ENCODE measurements around the gene RASSF3. TPM values are rescaled to one million over a fixed set of nuclear protein-coding genes. Genes with fewer than 3 reads are reported as not detected.

Gene RASSF3
- total RNA-seq, 1 donor from 2014 or later, result 43.1 TPM

DNA sequence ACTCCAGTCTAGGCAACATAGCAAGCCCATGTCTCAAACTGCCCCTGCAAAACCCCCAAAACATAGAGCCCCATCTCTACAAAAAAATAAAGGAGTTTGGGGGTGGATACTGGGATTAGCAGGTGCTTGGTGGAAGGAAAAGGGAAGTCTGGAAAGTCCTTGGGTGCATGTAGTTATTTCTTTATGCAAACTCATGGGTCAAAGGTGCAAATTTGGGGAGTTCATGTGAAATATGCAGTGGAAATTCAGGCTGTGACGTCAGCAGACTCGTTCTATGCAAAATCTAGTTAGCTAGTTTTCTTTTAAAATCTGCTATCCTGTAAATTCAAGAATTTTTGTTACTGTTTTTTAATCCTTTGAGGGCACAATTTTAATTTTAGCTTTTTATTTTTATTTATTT is 97.6 kb downstream of the RASSF3 start:
- Mint-ChIP-seq H3K4me1 (no peaks in the 10 kb centered on the region), H3K27me3 (no peaks in the 10 kb centered on the region), H3K4me3 (no peak overlapping the region), H3K27ac (no peak overlapping the region), H3K9me3 (no peaks in the 10 kb centered on the region), H3K36me3 (ENCODE audit: low read depth) (peaks cover 10% of the 10 kb centered on the region)
- intact Hi-C loops (cut with micrococcal nuclease), result no loop called here
- DNase-seq, result no peak

GRCh38 chr12:64709429-64709828 is 99.1 kb downstream of the RASSF3 start:
- intact Hi-C loops (cut with micrococcal nuclease), result no loop called here
- H3K36me3 Mint-ChIP-seq (ENCODE audit: low read depth), result peaks cover 20% of the 10 kb centered on the region
- DNase-seq, result no peak
- H3K4me3 Mint-ChIP-seq, result no peak overlapping the region
- no peaks in the 10 kb centered on the region for H3K9me3 Mint-ChIP-seq
- no peaks in the 10 kb centered on the region for H3K27me3 Mint-ChIP-seq
- H3K4me1 Mint-ChIP-seq, result peaks cover 9% of the 10 kb centered on the region
- no peak overlapping the region for H3K27ac Mint-ChIP-seq

DNA sequence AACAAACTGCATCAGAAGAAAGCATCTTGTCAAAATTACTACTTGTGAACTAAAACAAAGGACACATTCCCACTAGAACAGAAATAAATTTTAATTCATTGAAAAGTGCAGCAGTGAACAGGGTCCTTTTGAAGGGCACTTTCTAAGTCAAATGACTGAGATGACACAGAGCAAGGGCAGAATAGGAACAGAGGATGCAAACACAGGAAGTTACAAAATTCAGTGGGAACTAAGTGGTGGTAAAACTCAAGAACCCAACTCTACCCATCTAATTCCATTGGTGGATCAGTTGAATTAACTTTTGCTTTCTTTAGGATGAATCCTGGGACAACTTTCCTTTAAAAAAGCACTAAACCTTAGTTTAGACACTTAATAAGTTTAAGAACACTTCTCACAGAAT is 103.1 kb downstream of the RASSF3 start:
- Mint-ChIP-seq H3K36me3 (ENCODE audit: low read depth) (peaks cover 34% of the 10 kb centered on the region), H3K27ac (peak overlapping the region; percentile 17), H3K9me3 (no peaks in the 10 kb centered on the region), H3K4me3 (no peak overlapping the region), H3K27me3 (no peaks in the 10 kb centered on the region), H3K4me1 (peaks cover 15% of the 10 kb centered on the region)
- DNase-seq, result no peak
- intact Hi-C loops (cut with micrococcal nuclease), result no loop called here

DNA sequence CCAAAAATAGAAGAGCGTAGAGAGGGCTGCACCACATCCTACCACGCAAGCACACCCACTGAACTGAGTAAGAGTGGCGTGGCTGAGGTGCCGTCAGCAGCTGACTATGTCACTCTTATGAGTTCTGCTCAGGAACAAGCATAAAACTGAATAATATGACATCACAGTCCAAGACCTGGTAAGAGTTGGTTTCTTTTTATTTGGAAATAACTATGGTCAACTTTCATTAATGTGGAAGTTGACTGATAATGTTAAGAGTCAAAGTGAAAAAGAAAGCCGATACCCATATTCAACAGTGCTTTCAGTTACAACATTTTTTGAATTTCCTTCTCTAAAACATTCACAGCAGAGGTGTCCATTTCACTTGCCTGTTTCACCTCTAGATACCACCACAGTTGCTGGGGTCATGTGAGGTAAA is 104.3 kb downstream of the RASSF3 start:
- Mint-ChIP-seq H3K27me3 (no peaks in the 10 kb centered on the region), H3K9me3 (no peaks in the 10 kb centered on the region), H3K4me3 (no peak overlapping the region), H3K36me3 (ENCODE audit: low read depth) (peaks cover 37% of the 10 kb centered on the region), H3K4me1 (peaks cover 15% of the 10 kb centered on the region), H3K27ac (no peak overlapping the region)
- DNase-seq, result no peak
- intact Hi-C loops (cut with micrococcal nuclease), result no loop called here

- peaks cover 39% of the 10 kb centered on the region for H3K36me3 Mint-ChIP-seq (ENCODE audit: low read depth)
- intact Hi-C loops (cut with micrococcal nuclease), result no loop called here
Observed at GRCh38 chr12:64716371-64716770, 106.1 kb downstream of the RASSF3 start.

DNA sequence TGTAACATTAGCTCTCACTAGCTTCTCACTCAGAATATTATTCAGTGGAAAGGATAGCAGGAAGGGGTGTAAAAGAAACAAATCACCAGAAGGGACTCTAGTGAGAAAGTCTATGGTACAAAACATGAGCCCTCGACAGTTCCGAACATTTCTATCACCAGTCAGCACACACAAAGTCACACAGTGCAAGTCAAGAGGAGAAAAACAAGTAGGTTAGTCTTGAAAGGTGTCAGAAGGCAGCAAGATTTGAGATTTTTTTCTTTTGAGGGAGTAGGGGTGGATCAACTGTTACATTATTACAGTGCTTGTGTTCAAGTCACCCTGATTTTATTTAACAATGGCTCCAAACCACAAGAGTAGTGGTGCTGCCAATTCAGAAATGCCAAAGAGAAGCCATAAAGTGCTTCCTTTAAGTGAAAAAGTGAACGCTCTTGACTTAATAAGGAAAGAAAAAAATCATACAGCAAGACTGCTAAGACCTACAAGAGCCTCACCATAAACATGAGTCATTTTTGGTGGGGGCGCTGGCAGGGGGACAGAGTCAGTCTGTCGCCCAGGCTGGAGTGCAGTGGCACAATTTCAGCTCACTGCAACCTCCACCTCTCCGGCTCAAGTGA is 106.7 kb downstream of the RASSF3 start:
- H3K27ac Mint-ChIP-seq, result no peak overlapping the region
- peaks cover 15% of the 10 kb centered on the region for H3K4me1 Mint-ChIP-seq
- H3K27me3 Mint-ChIP-seq, result no peaks in the 10 kb centered on the region
- no peak overlapping the region for H3K4me3 Mint-ChIP-seq
- H3K36me3 Mint-ChIP-seq (ENCODE audit: low read depth), result peaks cover 45% of the 10 kb centered on the region
- DNase-seq, result no peak
- intact Hi-C loops (cut with micrococcal nuclease), result no loop called here
- no peaks in the 10 kb centered on the region for H3K9me3 Mint-ChIP-seq

More at GRCh38 chr12:64716371-64716770, 106.1 kb downstream of the RASSF3 start:
- Mint-ChIP-seq H3K9me3 (no peaks in the 10 kb centered on the region), H3K4me1 (peaks cover 15% of the 10 kb centered on the region), H3K27me3 (no peaks in the 10 kb centered on the region), H3K4me3 (no peak overlapping the region), H3K27ac (no peak overlapping the region)
- DNase-seq, result no peak

DNA sequence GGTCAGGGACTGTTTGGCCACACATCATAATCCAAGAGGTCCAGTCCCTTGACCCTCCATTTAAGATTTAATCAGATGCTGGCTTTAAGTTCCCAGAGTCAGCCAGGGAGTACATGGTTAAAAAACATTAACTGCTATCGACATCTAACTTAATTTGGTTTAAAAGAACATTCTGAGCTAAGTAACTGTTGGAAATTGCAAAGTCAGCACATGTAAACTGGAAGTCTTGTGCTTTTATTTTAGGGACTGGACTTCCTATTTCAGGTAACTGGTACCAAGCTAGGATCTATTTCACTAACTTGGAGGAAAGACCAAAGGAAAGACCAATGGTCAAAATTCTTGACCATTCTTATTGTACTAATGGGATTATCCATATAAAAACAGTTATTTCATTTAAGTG is 108.4 kb downstream of the RASSF3 start:
- no peak overlapping the region for H3K4me3 Mint-ChIP-seq
- H3K27me3 Mint-ChIP-seq, result no peaks in the 10 kb centered on the region
- no peak overlapping the region for H3K27ac Mint-ChIP-seq
- H3K4me1 Mint-ChIP-seq, result peaks cover 12% of the 10 kb centered on the region
- DNase-seq, result no peak
- intact Hi-C loops (cut with micrococcal nuclease), result no loop called here
- H3K9me3 Mint-ChIP-seq, result no peaks in the 10 kb centered on the region
- H3K36me3 Mint-ChIP-seq (ENCODE audit: low read depth), result peaks cover 48% of the 10 kb centered on the region

- H3K4me3 Mint-ChIP-seq, result no peak overlapping the region
- peaks cover 41% of the 10 kb centered on the region for H3K36me3 Mint-ChIP-seq (ENCODE audit: low read depth)
- H3K4me1 Mint-ChIP-seq, result peaks cover 8% of the 10 kb centered on the region
- intact Hi-C loops (cut with micrococcal nuclease), result no loop called here
- no peak overlapping the region for H3K27ac Mint-ChIP-seq
- DNase-seq, result no peak
- H3K9me3 Mint-ChIP-seq, result no peaks in the 10 kb centered on the region
- no peaks in the 10 kb centered on the region for H3K27me3 Mint-ChIP-seq
Observed at GRCh38 chr12:64720884-64721283, 110.6 kb downstream of the RASSF3 start.

DNA sequence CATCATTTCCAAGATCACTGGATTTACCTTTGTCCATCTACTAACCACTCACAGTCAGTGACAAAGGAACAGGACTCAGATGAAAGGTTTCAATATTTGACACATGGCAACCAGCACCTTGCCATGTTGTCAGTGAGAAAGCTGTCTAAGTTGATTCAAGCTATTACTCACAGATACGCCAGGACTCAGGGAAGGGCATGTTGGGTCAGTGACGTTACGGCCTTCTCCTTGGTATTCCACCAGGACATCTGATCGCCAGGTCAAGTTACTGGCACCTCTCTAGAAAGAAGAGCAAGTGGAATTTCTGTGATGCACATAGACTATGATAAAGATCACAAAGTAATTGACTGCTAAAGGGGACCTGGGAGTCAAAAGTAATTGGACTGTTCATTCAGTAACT is 112.5 kb downstream of the RASSF3 start:
- no peak overlapping the region for H3K27ac Mint-ChIP-seq
- H3K4me3 Mint-ChIP-seq, result no peak overlapping the region
- no peak for DNase-seq
- intact Hi-C loops (cut with micrococcal nuclease), result no loop called here
- H3K9me3 Mint-ChIP-seq, result no peaks in the 10 kb centered on the region
- H3K36me3 Mint-ChIP-seq (ENCODE audit: low read depth), result peaks cover 38% of the 10 kb centered on the region
- no peaks in the 10 kb centered on the region for H3K27me3 Mint-ChIP-seq
- H3K4me1 Mint-ChIP-seq, result peaks cover 5% of the 10 kb centered on the region

- no peak overlapping the region for H3K4me3 Mint-ChIP-seq
- no peak overlapping the region for H3K27ac Mint-ChIP-seq
- DNase-seq, result no peak
- no peaks in the 10 kb centered on the region for H3K27me3 Mint-ChIP-seq
- H3K9me3 Mint-ChIP-seq, result no peaks in the 10 kb centered on the region
- peaks cover 5% of the 10 kb centered on the region for H3K4me1 Mint-ChIP-seq
- intact Hi-C loops (cut with micrococcal nuclease), result no loop called here
- peaks cover 40% of the 10 kb centered on the region for H3K36me3 Mint-ChIP-seq (ENCODE audit: low read depth)
Observed at GRCh38 chr12:64723630-64724029, 113.3 kb downstream of the RASSF3 start.

DNA sequence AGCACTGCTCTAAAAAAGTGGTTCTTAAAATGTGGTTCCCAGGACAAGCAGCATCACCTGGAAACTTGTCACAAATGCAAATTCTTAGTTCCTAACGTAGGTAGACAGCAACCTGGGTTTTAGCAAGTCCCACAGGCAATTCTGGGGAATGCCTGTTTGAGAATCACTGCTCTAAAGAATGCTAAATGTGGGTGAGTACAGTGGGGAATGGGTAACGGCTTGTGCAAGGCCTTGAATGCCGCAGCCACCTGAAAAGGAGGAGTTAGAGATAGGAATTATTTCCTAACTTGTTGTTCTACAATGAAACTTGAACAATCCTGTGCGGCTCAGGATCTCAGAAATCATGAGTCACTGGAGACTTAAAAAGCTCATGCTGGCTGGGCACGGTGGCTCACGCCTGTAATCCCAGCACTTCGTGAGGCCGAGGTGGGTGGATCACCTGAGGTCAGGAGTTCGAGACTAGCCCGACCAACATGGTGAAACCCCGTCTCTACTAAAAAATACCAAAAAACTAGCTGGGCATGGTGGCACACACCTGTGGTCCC is 114.0 kb downstream of the RASSF3 start:
- Mint-ChIP-seq H3K4me3 (no peak overlapping the region), H3K27ac (no peak overlapping the region), H3K4me1 (peaks cover 5% of the 10 kb centered on the region), H3K9me3 (no peaks in the 10 kb centered on the region), H3K36me3 (ENCODE audit: low read depth) (peaks cover 40% of the 10 kb centered on the region), H3K27me3 (no peaks in the 10 kb centered on the region)
- DNase-seq, result no peak
- intact Hi-C loops (cut with micrococcal nuclease), result no loop called here

DNA sequence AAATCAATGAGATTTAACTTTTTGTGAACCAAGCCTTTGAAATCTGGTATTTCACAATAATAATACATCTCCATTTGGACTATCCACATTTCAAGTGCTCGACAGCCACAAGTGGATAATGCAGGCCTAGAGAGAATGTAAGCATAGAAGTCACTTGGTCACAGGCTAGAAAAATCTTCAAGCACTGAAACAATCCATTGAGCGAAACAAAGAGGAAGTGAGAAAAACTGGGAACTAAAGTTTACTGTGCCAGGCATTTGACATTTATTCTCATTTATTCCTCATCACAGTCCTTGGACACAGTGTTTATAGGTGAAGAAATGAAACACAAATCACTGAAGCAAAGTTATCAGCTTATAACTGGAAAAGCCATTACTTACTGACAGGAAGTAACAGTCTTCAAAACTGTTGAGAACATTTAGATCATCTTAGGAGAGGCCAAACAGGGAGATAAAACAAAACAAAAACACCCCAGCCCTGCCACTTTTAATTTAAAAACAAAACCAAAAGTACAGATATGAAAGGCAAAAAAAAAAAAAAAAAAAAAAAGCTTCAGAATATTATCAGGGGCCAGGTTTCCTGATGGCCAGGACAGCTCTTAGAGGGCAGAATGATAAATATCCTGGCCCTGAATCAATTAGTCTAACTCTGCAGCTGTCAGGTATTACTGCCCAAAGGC is 119.8 kb downstream of the RASSF3 start:
- no peaks in the 10 kb centered on the region for H3K27me3 Mint-ChIP-seq
- no peak for DNase-seq
- H3K27ac Mint-ChIP-seq, result peak overlapping the region; percentile 62
- peaks cover 29% of the 10 kb centered on the region for H3K36me3 Mint-ChIP-seq (ENCODE audit: low read depth)
- no peaks in the 10 kb centered on the region for H3K9me3 Mint-ChIP-seq
- H3K4me1 Mint-ChIP-seq, result peaks cover 13% of the 10 kb centered on the region
- intact Hi-C loops (cut with micrococcal nuclease), result no loop called here
- peak overlapping the region; percentile 23 for H3K4me3 Mint-ChIP-seq

DNA sequence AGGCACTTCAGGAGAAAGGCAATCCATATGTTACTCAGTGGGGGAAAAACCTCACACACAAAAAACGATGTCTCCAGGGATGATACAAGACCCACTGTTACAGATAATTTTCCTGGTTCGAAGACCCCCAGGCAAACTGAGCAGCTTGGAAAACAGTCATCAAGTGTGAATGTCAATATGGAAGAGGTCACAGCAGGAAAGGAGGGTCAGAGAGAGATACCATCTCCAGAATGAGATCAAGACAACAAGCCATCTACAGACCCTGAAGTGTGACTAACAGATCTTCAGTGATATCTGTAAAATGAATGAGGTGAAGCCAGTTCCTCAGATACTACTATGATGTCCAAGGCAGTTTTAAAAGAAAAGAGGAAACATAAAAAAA is 120.3 kb downstream of the RASSF3 start:
- Mint-ChIP-seq H3K4me1 (peaks cover 13% of the 10 kb centered on the region), H3K36me3 (ENCODE audit: low read depth) (peaks cover 28% of the 10 kb centered on the region), H3K9me3 (no peaks in the 10 kb centered on the region), H3K27ac (peak overlapping the region; percentile 62), H3K27me3 (no peaks in the 10 kb centered on the region), H3K4me3 (peak overlapping the region; percentile 23)
- peak; percentile 62 for DNase-seq
- intact Hi-C loops (cut with micrococcal nuclease), result no loop called here

DNA sequence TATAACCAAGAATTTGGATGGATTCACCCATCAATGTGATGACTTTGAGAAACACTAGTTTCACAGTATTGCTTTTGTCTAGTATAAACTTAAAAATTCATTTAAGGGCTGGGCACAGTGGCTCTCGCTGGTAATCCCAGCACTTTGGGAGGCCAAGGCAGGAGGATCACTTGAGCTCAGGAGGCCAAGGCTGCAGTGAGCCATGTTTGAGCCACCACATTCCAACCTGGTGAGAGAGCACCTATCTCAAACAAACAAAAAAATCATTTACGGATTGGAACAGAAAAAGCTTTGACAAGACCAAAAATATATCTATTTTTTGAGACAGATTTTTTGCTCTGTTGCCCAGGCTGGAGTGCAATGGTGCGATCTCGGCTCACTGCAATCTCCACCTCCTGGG is 121.4 kb downstream of the RASSF3 start:
- no peak overlapping the region for H3K4me3 Mint-ChIP-seq
- no peaks in the 10 kb centered on the region for H3K9me3 Mint-ChIP-seq
- H3K4me1 Mint-ChIP-seq, result peaks cover 13% of the 10 kb centered on the region
- no peak for DNase-seq
- intact Hi-C loops (cut with micrococcal nuclease), result no loop called here
- no peak overlapping the region for H3K27ac Mint-ChIP-seq
- no peaks in the 10 kb centered on the region for H3K27me3 Mint-ChIP-seq
- H3K36me3 Mint-ChIP-seq (ENCODE audit: low read depth), result peaks cover 31% of the 10 kb centered on the region
